ENCODE data around the gene KLHL13. TPM values are rescaled to one million over a fixed set of nuclear protein-coding genes. Genes with fewer than 3 reads are reported as not detected.

The KLHL13 gene
- total RNA-seq, 1 donor from 2014 or later = 1.8 TPM

DNA sequence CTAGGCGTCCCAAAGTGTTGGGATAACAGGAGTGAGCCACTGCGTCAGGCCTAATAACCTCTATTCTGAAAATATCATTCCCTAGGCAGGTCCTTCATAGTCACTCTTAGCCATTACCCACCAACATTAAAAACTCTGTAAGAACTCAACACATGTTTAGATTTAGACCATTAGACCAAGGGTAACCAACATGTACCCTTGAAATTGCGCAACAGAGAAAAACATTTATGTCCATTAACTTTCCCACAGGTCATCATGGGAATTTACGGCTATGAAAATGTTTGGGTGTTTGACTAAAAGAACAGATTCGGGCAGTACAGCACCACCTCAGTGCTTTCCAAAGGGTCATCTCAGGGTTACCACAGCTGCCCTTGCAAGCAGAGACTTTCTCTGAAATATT is 7.5 kb downstream of the KLHL13 start:
- Histone ChIP-seq H3K36me3 (ENCODE audit: control insufficient read depth, insufficient read depth, low read length) (no peaks in the 10 kb centered on the region), H3K4me3 (ENCODE audit: low read depth, low read length) (no peak overlapping the region), H3K27me3 (ENCODE audit: control insufficient read depth, insufficient read depth, low read length) (no peaks in the 10 kb centered on the region)
- DNase-seq (ENCODE audit: low read depth) (no peak), FAIRE-seq (no peak)
- TF ChIP-seq, protein P1, sequence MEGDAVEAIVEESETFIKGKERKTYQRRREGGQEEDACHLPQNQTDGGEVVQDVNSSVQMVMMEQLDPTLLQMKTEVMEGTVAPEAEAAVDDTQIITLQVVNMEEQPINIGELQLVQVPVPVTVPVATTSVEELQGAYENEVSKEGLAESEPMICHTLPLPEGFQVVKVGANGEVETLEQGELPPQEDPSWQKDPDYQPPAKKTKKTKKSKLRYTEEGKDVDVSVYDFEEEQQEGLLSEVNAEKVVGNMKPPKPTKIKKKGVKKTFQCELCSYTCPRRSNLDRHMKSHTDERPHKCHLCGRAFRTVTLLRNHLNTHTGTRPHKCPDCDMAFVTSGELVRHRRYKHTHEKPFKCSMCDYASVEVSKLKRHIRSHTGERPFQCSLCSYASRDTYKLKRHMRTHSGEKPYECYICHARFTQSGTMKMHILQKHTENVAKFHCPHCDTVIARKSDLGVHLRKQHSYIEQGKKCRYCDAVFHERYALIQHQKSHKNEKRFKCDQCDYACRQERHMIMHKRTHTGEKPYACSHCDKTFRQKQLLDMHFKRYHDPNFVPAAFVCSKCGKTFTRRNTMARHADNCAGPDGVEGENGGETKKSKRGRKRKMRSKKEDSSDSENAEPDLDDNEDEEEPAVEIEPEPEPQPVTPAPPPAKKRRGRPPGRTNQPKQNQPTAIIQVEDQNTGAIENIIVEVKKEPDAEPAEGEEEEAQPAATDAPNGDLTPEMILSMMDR (IDR thresholded peaks at IDR 0.05; ENCODE audit: insufficient read depth, low read length, severe bottlenecking) = no peak

GRCh38 chrX:118108304-118108703 is 8.3 kb downstream of the KLHL13 start:
- Histone ChIP-seq H3K36me3 (ENCODE audit: control insufficient read depth, insufficient read depth, low read length) (no peaks in the 10 kb centered on the region), H3K4me3 (ENCODE audit: low read depth, low read length) (no peak overlapping the region), H3K27me3 (ENCODE audit: control insufficient read depth, insufficient read depth, low read length) (no peaks in the 10 kb centered on the region)
- FAIRE-seq = no peak
- TF ChIP-seq, protein P1 (IDR thresholded peaks at IDR 0.05; ENCODE audit: insufficient read depth, low read length, severe bottlenecking) = no peak
- DNase-seq (ENCODE audit: low read depth) = no peak

DNA sequence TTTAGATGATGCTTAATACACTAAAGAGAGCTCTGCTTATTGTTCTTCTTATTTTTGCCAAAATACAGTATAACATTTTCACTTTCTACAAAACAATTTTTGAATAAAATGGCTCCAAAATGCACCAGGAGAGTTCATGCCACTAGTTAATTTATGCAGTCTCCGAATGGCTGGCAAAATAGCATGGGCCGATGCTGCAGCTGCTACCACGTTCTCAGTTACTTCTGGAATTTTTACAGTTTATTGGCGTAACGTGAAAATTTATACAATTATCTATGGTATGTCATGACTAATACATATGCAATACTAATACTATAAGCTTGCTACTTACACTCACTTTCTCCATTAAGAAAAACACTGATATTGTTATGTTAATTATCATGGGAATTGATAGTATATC is 16.5 kb downstream of the KLHL13 start:
- no peaks in the 10 kb centered on the region for H3K36me3 ChIP-seq (ENCODE audit: control insufficient read depth, insufficient read depth, low read length)
- no peak overlapping the region for H3K4me3 ChIP-seq (ENCODE audit: low read depth, low read length)
- TF ChIP-seq, protein P1 (IDR thresholded peaks at IDR 0.05; ENCODE audit: insufficient read depth, low read length, severe bottlenecking) = no peak
- no peaks in the 10 kb centered on the region for H3K27me3 ChIP-seq (ENCODE audit: control insufficient read depth, insufficient read depth, low read length)
- FAIRE-seq = no peak
- DNase-seq (ENCODE audit: low read depth) = no peak

- H3K27me3 ChIP-seq (ENCODE audit: control insufficient read depth, insufficient read depth, low read length) = no peaks in the 10 kb centered on the region
- FAIRE-seq = no peak
- H3K36me3 ChIP-seq (ENCODE audit: control insufficient read depth, insufficient read depth, low read length) = no peaks in the 10 kb centered on the region
- DNase-seq (ENCODE audit: low read depth) = no peak
- no peak overlapping the region for H3K4me3 ChIP-seq (ENCODE audit: low read depth, low read length)
- TF ChIP-seq, protein P1 (IDR thresholded peaks at IDR 0.05; ENCODE audit: insufficient read depth, low read length, severe bottlenecking) = no peak
These were observed 28.5 kb downstream of the KLHL13 start for GRCh38 chrX:118088084-118088483.

DNA sequence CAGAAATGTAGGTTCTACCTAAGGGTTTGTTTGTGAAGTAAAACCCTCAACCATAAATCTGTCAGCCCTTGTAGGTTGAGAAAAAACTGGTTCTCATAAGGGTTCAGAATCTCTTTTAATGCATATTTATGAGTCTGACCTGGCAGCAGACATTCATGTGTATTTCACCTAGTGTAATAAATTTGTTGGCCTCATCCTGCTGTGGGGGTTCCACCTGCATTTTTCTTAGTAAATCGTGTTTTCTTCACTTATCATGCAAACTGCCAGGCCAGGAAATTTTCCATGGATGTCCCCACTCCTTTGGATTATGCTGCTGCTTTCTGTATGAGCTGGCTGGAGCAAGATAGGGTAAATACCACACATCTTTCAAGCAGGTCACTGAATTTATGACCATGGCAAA is 42.4 kb downstream of the KLHL13 start:
- Histone ChIP-seq H3K27me3 (ENCODE audit: control insufficient read depth, insufficient read depth, low read length) (no peaks in the 10 kb centered on the region), H3K36me3 (ENCODE audit: control insufficient read depth, insufficient read depth, low read length) (no peaks in the 10 kb centered on the region), H3K4me3 (ENCODE audit: low read depth, low read length) (no peak overlapping the region)
- DNase-seq (ENCODE audit: low read depth) = no peak
- TF ChIP-seq, protein P1 (IDR thresholded peaks at IDR 0.05; ENCODE audit: insufficient read depth, low read length, severe bottlenecking) = no peak
- no peak for FAIRE-seq

DNA sequence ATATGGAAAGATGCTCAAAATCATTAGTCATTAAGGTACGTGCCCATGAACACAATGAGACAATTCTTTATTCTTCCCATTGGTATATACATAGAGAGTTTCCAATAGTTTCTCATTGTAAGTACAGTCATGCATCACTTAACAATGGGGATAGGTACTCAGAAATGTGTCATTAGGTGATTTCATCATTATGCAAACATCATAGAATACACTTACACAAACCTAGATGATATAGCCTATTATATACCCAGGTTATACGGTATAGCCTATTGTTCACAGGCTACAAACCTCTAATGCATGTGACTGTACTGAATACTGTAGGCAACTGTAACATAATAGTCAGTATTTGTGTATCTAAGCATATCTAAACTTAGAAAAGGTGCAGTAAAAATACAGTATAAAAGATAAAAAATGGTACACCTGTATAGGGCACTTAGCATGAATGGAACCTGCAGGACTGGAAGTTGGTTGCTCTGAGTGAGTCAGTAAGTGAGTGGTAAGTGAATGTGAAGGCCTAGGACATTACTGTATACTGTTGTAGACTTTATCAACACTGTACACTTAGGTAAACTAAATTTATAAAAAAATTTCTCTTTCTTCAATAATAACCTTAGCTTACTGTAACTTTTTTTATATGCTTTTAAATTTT is 49.6 kb downstream of the KLHL13 start:
- TF ChIP-seq, protein P1 (IDR thresholded peaks at IDR 0.05; ENCODE audit: insufficient read depth, low read length, severe bottlenecking) = no peak
- FAIRE-seq (no peak), DNase-seq (ENCODE audit: low read depth) (peak; percentile 89)
- H3K36me3 ChIP-seq (ENCODE audit: control insufficient read depth, insufficient read depth, low read length) = no peaks in the 10 kb centered on the region
- H3K4me3 ChIP-seq (ENCODE audit: low read depth, low read length) = no peak overlapping the region
- no peaks in the 10 kb centered on the region for H3K27me3 ChIP-seq (ENCODE audit: control insufficient read depth, insufficient read depth, low read length)

All from bronchial epithelial cell (primary cell).